Calu3 (cell line): ENCODE results near the gene ASAP2. TPM values are rescaled to one million over a fixed set of nuclear protein-coding genes. Genes with fewer than 3 reads are reported as not detected.
A peak's percentile ranks its signal among the peaks of the same experiment; 100 is the strongest.

Experiments used
- BruUV-seq: library from RNA; stranded (reverse); fragments of 400-500 nt; replicated peaks from 2 replicates; lab custom pipeline; 2021; lab: Mats Ljungman, UMichigan
- CTCF ChIA-PET: fragments of 300-600 bp; sonication (Branson Sonifier 250); formaldehyde crosslinking; loops from one replicate; lab custom pipeline; 2022; ENCODE audit warnings: antibody characterized with exemption; lab: Charles Lee
- DNase-seq: peaks from one replicate; pipeline ENCODE4 v3.0.0; 2022
- H3K27ac Mint-ChIP-seq: one replicate; pipeline ENCODE4 v1.8.0; 2022; ENCODE audit warnings: mixed read lengths; ENCODE audit not compliant: unreplicated experiment
- H3K27me3 Mint-ChIP-seq: one replicate; pipeline ENCODE4 v1.8.0; 2022; ENCODE audit warnings: mixed read lengths; ENCODE audit not compliant: unreplicated experiment
- H3K36me3 Mint-ChIP-seq: one replicate; pipeline ENCODE4 v1.8.0; 2022; ENCODE audit warnings: mild to moderate bottlenecking, moderate library complexity, mixed read lengths; ENCODE audit not compliant: insufficient read depth, unreplicated experiment
- H3K4me1 Mint-ChIP-seq: one replicate; pipeline ENCODE4 v1.8.0; 2022; ENCODE audit warnings: mild to moderate bottlenecking, low read depth, mixed read lengths; ENCODE audit not compliant: unreplicated experiment
- H3K4me3 Mint-ChIP-seq: one replicate; pipeline ENCODE4 v1.8.0; 2022; ENCODE audit warnings: mild to moderate bottlenecking, low read depth, moderate library complexity, mixed read lengths; ENCODE audit not compliant: unreplicated experiment
- H3K9me3 Mint-ChIP-seq: one replicate; pipeline ENCODE4 v1.8.0; 2022; ENCODE audit warnings: low read depth, mixed read lengths; ENCODE audit not compliant: unreplicated experiment
- intact Hi-C: fragments of 100-400 bp; cut with micrococcal nuclease; formaldehyde crosslinking; loops from one replicate; pipeline ENCODE4 v1.10.0; 2022; ENCODE audit not compliant: unreplicated experiment
- total RNA-seq: library from RNA; stranded (reverse); gene quantifications from 2 replicates; pipeline ENCODE4 v1.2.3, GENCODE V29; 2022
- TF ChIP-seq, protein P1 (sequence below): fragments of 200-600 bp; IDR thresholded peaks from one replicate; pipeline ENCODE4 v1.8.0; 2022; ENCODE audit warnings: antibody characterized with exemption; ENCODE audit not compliant: unreplicated experiment

Gene ASAP2
- total RNA-seq, 1 experiment from 2014 or later: 78.6 TPM

GRCh38 chr2:9336576-9337314 is 130.1 kb downstream of the ASAP2 start:
- CTCF ChIA-PET: no interaction called here
- no peaks in the 10 kb centered on the region for H3K27me3 Mint-ChIP-seq
- H3K36me3 Mint-ChIP-seq: peaks cover 39% of the 10 kb centered on the region
- intact Hi-C loops: no loop called here
- H3K4me1 Mint-ChIP-seq: peaks cover 54% of the 10 kb centered on the region
- H3K27ac Mint-ChIP-seq: no peak overlapping the region
- no peak overlapping the region for H3K4me3 Mint-ChIP-seq
- no TSS peak for BruUV-seq
- TF ChIP-seq, protein P1, sequence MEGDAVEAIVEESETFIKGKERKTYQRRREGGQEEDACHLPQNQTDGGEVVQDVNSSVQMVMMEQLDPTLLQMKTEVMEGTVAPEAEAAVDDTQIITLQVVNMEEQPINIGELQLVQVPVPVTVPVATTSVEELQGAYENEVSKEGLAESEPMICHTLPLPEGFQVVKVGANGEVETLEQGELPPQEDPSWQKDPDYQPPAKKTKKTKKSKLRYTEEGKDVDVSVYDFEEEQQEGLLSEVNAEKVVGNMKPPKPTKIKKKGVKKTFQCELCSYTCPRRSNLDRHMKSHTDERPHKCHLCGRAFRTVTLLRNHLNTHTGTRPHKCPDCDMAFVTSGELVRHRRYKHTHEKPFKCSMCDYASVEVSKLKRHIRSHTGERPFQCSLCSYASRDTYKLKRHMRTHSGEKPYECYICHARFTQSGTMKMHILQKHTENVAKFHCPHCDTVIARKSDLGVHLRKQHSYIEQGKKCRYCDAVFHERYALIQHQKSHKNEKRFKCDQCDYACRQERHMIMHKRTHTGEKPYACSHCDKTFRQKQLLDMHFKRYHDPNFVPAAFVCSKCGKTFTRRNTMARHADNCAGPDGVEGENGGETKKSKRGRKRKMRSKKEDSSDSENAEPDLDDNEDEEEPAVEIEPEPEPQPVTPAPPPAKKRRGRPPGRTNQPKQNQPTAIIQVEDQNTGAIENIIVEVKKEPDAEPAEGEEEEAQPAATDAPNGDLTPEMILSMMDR: no peak
- no peaks in the 10 kb centered on the region for H3K9me3 Mint-ChIP-seq
- peak; percentile 75 for DNase-seq

- peaks cover 45% of the 10 kb centered on the region for H3K4me1 Mint-ChIP-seq
- no peaks in the 10 kb centered on the region for H3K27me3 Mint-ChIP-seq
- TF ChIP-seq, protein P1: no peak
- DNase-seq: no peak
- intact Hi-C loops: no loop called here
- BruUV-seq: no TSS peak
- H3K27ac Mint-ChIP-seq: no peak overlapping the region
- H3K4me3 Mint-ChIP-seq: no peak overlapping the region
- peaks cover 39% of the 10 kb centered on the region for H3K36me3 Mint-ChIP-seq
- no peaks in the 10 kb centered on the region for H3K9me3 Mint-ChIP-seq
- CTCF ChIA-PET: no interaction called here
These were observed 131.3 kb downstream of the ASAP2 start for GRCh38 chr2:9337901-9338300.

- no TSS peak for BruUV-seq
- CTCF ChIA-PET: interaction anchor here (0.6 kb wide), 1 partner anchor 133 kb away, joined by 4 read pairs; no protein-coding TSS in a partner anchor
- intact Hi-C loops: no loop called here
- no peak for DNase-seq
- H3K27me3 Mint-ChIP-seq: no peaks in the 10 kb centered on the region
- peaks cover 41% of the 10 kb centered on the region for H3K36me3 Mint-ChIP-seq
- peaks cover 23% of the 10 kb centered on the region for H3K4me1 Mint-ChIP-seq
- no peaks in the 10 kb centered on the region for H3K9me3 Mint-ChIP-seq
- no peak overlapping the region for H3K4me3 Mint-ChIP-seq
- no peak overlapping the region for H3K27ac Mint-ChIP-seq
- TF ChIP-seq, protein P1: no peak
These were observed 134.8 kb downstream of the ASAP2 start for GRCh38 chr2:9341337-9341887.

GRCh38 chr2:9342659-9343058 is 136.0 kb downstream of the ASAP2 start:
- H3K27ac Mint-ChIP-seq: no peak overlapping the region
- CTCF ChIA-PET: interaction anchor here (0.6 kb wide), 1 partner anchor 41 kb away, joined by 3 read pairs; no protein-coding TSS in a partner anchor
- H3K9me3 Mint-ChIP-seq: no peaks in the 10 kb centered on the region
- H3K4me3 Mint-ChIP-seq: no peak overlapping the region
- H3K36me3 Mint-ChIP-seq: peaks cover 41% of the 10 kb centered on the region
- no peaks in the 10 kb centered on the region for H3K27me3 Mint-ChIP-seq
- intact Hi-C loops: no loop called here
- no peak for DNase-seq
- peaks cover 17% of the 10 kb centered on the region for H3K4me1 Mint-ChIP-seq
- BruUV-seq: no TSS peak
- TF ChIP-seq, protein P1: no peak
